HCT116 (cell line): ENCODE measurements around the gene STARD6. TPM values are rescaled to one million over a fixed set of nuclear protein-coding genes. Genes with fewer than 3 reads are reported as not detected.

Experiments used
- ATAC-seq: fragments of 200-7000 bp; cut with Tn5 transposase; 2 replicates; pipeline ENCODE4 v1.9.1; 2020; ENCODE audit warnings: mild to moderate bottlenecking, moderate library complexity
- BruUV-seq: library from RNA; stranded (reverse); fragments of 400-500 nt; replicated peaks from 2 replicates; lab custom pipeline; 2021; lab: Mats Ljungman, UMichigan
- CTCF ChIA-PET: fragments of 300-600 bp; sonication (Branson Sonifier 250); formaldehyde crosslinking; loops from one replicate; lab custom pipeline; 2021; ENCODE audit warnings: antibody characterized with exemption; lab: Charles Lee
- POLR2A ChIA-PET: fragments of 300-600, 350-600 bp; sonication (Branson Sonifier 250); formaldehyde crosslinking; loops from one replicate; lab custom pipeline; 2021; ENCODE audit warnings: antibody characterized with exemption; lab: Charles Lee
- RAD21 ChIA-PET, 2 experiments: fragments of 300-600 bp; sonication (Branson Sonifier 250); formaldehyde crosslinking; loops; one replicate each; lab custom pipeline; 2023; ENCODE audit warnings: low total read pairs in 2 of 2; ENCODE audit not compliant: uncharacterized antibody in 2 of 2, unreplicated experiment in 2 of 2, low non-redundant PET in 1 of 2; lab: Charles Lee
- DNase-seq: peaks from one replicate; pipeline ENCODE4 v3.0.0-alpha.2; 2010; ENCODE audit warnings: low read depth, low spot score
- H2AFZ ChIP-seq: fragments of 200-600 bp; shearing (Covaris generic), sonication (generic); 2 replicates; pipeline ENCODE4 v1.6.1; 2017; ENCODE audit warnings: low read depth, mixed run types, mixed read lengths, antibody characterized with exemption, low read length; ENCODE audit not compliant: poor library complexity, severe bottlenecking
- H3K27ac ChIP-seq: 2 replicates; pipeline ENCODE4 v1.5.1; 2012; ENCODE audit warnings: low read depth, low read length
- H3K27me3 ChIP-seq: fragments of 200-600 bp; sonication (generic); 2 replicates; pipeline ENCODE4 v1.6.1; 2016; ENCODE audit warnings: mixed run types, low read length, mixed read lengths; ENCODE audit not compliant: insufficient read depth
- H3K36me3 ChIP-seq, 2 experiments: fragments of 200-500 bp in 1 of 2; fragments of 200-600 bp in 1 of 2; sonication (Bioruptor generic) in 1 of 2; sonication (generic) in 1 of 2; 2 replicates each; pipeline versions ENCODE4 v1.5.1 to v1.6.1; 2014 to 2016; ENCODE audit warnings: low read length in 2 of 2, inconsistent platforms in 1 of 2, mixed read lengths in 1 of 2, mixed run types in 1 of 2; ENCODE audit not compliant: insufficient read depth in 2 of 2, control insufficient read depth in 1 of 2
- H3K4me1 ChIP-seq, 2 experiments: fragments of 200-600 bp in 1 of 2; sonication (generic) in 1 of 2; 2 replicates each; pipeline versions ENCODE4 v1.5.1 to v1.6.1; 2012 to 2017; ENCODE audit warnings: low read length in 2 of 2, inconsistent platforms in 1 of 2, mild to moderate bottlenecking in 1 of 2, mixed read lengths in 1 of 2, mixed run types in 1 of 2, moderate library complexity in 1 of 2; ENCODE audit not compliant: insufficient read depth in 2 of 2, control insufficient read depth in 1 of 2
- H3K4me2 ChIP-seq: fragments of 200-600 bp; sonication (generic); 2 replicates; pipeline ENCODE4 v1.6.1; 2017; ENCODE audit warnings: mixed run types, low read length, mixed read lengths
- H3K4me3 ChIP-seq, 2 experiments: fragments of 200-600 bp in 1 of 2; sonication (generic) in 1 of 2; replicated peaks in 1 of 2; 2 replicates each; pipeline ENCODE4 v1.5.1; 2011 to 2016; ENCODE audit warnings: low read length in 2 of 2, control low read depth in 1 of 2, low read depth in 1 of 2, mild to moderate bottlenecking in 1 of 2, mixed read lengths in 1 of 2, mixed run types in 1 of 2
- H3K79me2 ChIP-seq: fragments of 200-600 bp; sonication (generic); 2 replicates; pipeline ENCODE4 v1.6.1; 2017; ENCODE audit warnings: mild to moderate bottlenecking, mixed run types, low read length, moderate library complexity, mixed read lengths; ENCODE audit not compliant: insufficient read depth
- H3K9ac ChIP-seq: fragments of 200-600 bp; sonication (generic); 2 replicates; pipeline ENCODE4 v1.6.1; 2016; ENCODE audit warnings: low read length, mixed read lengths
- H3K9me2 ChIP-seq: fragments of 200-600 bp; sonication (generic), shearing (Covaris generic); 2 replicates; pipeline ENCODE4 v1.6.1; 2017; ENCODE audit warnings: mixed run types, mild to moderate bottlenecking, moderate library complexity; ENCODE audit not compliant: insufficient read depth
- H3K9me3 ChIP-seq, 2 experiments: fragments of 200-500 bp in 1 of 2; fragments of 200-600 bp in 1 of 2; sonication (Bioruptor generic) in 1 of 2; sonication (generic) in 1 of 2; 2 replicates each; pipeline ENCODE4 v1.6.1; 2014 to 2017; ENCODE audit warnings: low read length in 2 of 2, mixed read lengths in 2 of 2, inconsistent platforms in 1 of 2, low read depth in 1 of 2, mild to moderate bottlenecking in 1 of 2, mixed run types in 1 of 2, moderate library complexity in 1 of 2; ENCODE audit not compliant: control insufficient read depth in 1 of 2, insufficient read depth in 1 of 2
- H4K20me1 ChIP-seq: fragments of 200-600 bp; sonication (generic), shearing (Covaris generic); 2 replicates; pipeline ENCODE4 v1.6.1; 2017; ENCODE audit warnings: mixed run types, mild to moderate bottlenecking, moderate library complexity; ENCODE audit not compliant: insufficient read depth
- CEBPB ChIP-seq: IDR thresholded peaks from 2 replicates; pipeline ENCODE4 v1.6.1; 2012; ENCODE audit warnings: low read depth
- ELF1 ChIP-seq: IDR thresholded peaks from 2 replicates; pipeline ENCODE4 v1.6.1; 2012; ENCODE audit warnings: low read depth, borderline replicate concordance
- EZH2phosphoT487 ChIP-seq: fragments of 200-600 bp; IDR thresholded peaks from 2 replicates; pipeline ENCODE4 v1.6.1; 2018; ENCODE audit warnings: antibody characterized with exemption, borderline replicate concordance
- FOSL1 ChIP-seq: IDR thresholded peaks from 2 replicates; pipeline ENCODE4 v1.6.1; 2012; ENCODE audit warnings: low read depth
- JUND ChIP-seq: IDR thresholded peaks from 2 replicates; pipeline ENCODE4 v1.6.1; 2012
- POLR2AphosphoS5 ChIP-seq: IDR thresholded peaks from 2 replicates; pipeline ENCODE4 v1.6.1; 2011; ENCODE audit warnings: mild to moderate bottlenecking, low read depth, low read length, moderate library complexity
- RAD21 ChIP-seq: IDR thresholded peaks from 2 replicates; pipeline ENCODE4 v1.6.1; 2012; ENCODE audit warnings: low read depth, mild to moderate bottlenecking
- SIN3A ChIP-seq: IDR thresholded peaks from 2 replicates; pipeline ENCODE4 v1.6.1; 2012; ENCODE audit warnings: low read depth
- SP1 ChIP-seq: IDR thresholded peaks from 2 replicates; pipeline ENCODE4 v1.6.1; 2012; ENCODE audit warnings: low read depth
- SRF ChIP-seq: IDR thresholded peaks from 2 replicates; pipeline ENCODE4 v1.6.1; 2012; ENCODE audit warnings: low read depth
- TCF7L2 ChIP-seq: IDR thresholded peaks from 2 replicates; pipeline ENCODE4 v1.7.0; 2011; ENCODE audit warnings: borderline replicate concordance, inconsistent platforms; ENCODE audit not compliant: insufficient read depth, insufficient read length; ENCODE audit errors: extremely low read depth
- YY1 ChIP-seq: IDR thresholded peaks from 2 replicates; pipeline ENCODE4 v1.6.1; 2011; ENCODE audit warnings: low read length, low read depth, moderate library complexity, mild to moderate bottlenecking; ENCODE audit not compliant: insufficient replicate concordance; ENCODE audit errors: extremely low read depth
- ZFX ChIP-seq: fragments of 450-650 bp; IDR thresholded peaks from 2 replicates; pipeline ENCODE4 v1.6.1; 2017
- intact Hi-C: fragments of 100-400 bp; cut with micrococcal nuclease; formaldehyde crosslinking; loops from 2 replicates; pipeline ENCODE4 v1.10.0; 2022
- total RNA-seq: library from RNA; stranded (reverse); gene quantifications from one replicate; pipeline ENCODE4 v1.2.1, GENCODE V29; 2021; ENCODE audit not compliant: unreplicated experiment
- TF ChIP-seq, protein P1 (sequence below): IDR thresholded peaks from 2 replicates; pipeline ENCODE4 v1.6.1; 2012; ENCODE audit warnings: low read depth
- TF ChIP-seq, protein P2 (sequence below): IDR thresholded peaks from 2 replicates; pipeline ENCODE4 v1.6.1; 2012
- TF ChIP-seq, protein P3 (sequence below), 3 experiments: fragments of 200-600 bp in 1 of 3; sonication (generic) in 1 of 3; IDR thresholded peaks in 2 of 3; conservative IDR thresholded peaks in 1 of 3; 2 replicates each; pipeline ENCODE4 v1.5.1; 2012 to 2017; ENCODE audit warnings: low read depth in 2 of 3, low read length in 2 of 3, antibody characterized with exemption in 1 of 3, borderline replicate concordance in 1 of 3, control low read depth in 1 of 3, mild to moderate bottlenecking in 1 of 3, mixed read lengths in 1 of 3, mixed run types in 1 of 3, moderate library complexity in 1 of 3; ENCODE audit not compliant: insufficient read depth in 1 of 3

Gene STARD6
- total RNA-seq, 1 experiment from 2014 or later: not detected

DNA sequence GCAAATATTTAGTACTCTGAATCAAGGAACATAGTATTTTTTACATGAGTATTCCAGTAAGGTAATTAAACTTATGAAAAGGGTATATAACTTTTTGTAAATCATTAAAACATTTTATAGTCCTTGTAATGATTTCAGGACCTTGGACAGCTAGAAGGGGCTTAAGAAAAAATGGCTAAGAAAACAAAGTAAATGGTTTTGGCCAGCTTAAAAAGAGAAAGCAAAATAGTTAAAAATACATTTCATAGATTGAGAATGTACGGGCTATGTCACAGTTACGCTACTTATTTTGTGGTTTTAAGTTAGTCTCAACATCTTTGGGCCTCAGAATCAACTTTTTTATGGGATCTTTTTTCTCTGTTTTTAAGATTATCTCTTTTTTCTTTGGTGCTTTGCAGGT lies 61.6 kb downstream of the STARD6 start:
- POLR2A ChIA-PET: no interaction called here
- no peaks in the 10 kb centered on the region for H3K79me2 ChIP-seq
- no peak overlapping the region for H3K27ac ChIP-seq
- H3K9me2 ChIP-seq: no peaks in the 10 kb centered on the region
- CTCF ChIA-PET: no interaction called here
- no peaks in the 10 kb centered on the region for H3K4me1 ChIP-seq
- no peak overlapping the region for H3K9ac ChIP-seq
- ATAC-seq (no peak), DNase-seq (no peak)
- peaks cover 0 to 5% of the 10 kb centered on the region in 2 experiments; a peak in 2 of 4 replicates for H3K36me3 ChIP-seq
- no peak for TF ChIP-seq YY1
- TF ChIP-seq, protein P1, sequence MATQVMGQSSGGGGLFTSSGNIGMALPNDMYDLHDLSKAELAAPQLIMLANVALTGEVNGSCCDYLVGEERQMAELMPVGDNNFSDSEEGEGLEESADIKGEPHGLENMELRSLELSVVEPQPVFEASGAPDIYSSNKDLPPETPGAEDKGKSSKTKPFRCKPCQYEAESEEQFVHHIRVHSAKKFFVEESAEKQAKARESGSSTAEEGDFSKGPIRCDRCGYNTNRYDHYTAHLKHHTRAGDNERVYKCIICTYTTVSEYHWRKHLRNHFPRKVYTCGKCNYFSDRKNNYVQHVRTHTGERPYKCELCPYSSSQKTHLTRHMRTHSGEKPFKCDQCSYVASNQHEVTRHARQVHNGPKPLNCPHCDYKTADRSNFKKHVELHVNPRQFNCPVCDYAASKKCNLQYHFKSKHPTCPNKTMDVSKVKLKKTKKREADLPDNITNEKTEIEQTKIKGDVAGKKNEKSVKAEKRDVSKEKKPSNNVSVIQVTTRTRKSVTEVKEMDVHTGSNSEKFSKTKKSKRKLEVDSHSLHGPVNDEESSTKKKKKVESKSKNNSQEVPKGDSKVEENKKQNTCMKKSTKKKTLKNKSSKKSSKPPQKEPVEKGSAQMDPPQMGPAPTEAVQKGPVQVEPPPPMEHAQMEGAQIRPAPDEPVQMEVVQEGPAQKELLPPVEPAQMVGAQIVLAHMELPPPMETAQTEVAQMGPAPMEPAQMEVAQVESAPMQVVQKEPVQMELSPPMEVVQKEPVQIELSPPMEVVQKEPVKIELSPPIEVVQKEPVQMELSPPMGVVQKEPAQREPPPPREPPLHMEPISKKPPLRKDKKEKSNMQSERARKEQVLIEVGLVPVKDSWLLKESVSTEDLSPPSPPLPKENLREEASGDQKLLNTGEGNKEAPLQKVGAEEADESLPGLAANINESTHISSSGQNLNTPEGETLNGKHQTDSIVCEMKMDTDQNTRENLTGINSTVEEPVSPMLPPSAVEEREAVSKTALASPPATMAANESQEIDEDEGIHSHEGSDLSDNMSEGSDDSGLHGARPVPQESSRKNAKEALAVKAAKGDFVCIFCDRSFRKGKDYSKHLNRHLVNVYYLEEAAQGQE: peak; percentile 57
- intact Hi-C loops: no loop called here
- no peak overlapping the region for H2AFZ ChIP-seq
- RAD21 ChIA-PET: no interaction called here
- 0 out of 4 replicates have a peak, but pooled peaks cover 0 to 3% of the 10 kb centered on the region in 2 experiments for H3K9me3 ChIP-seq
- H3K4me2 ChIP-seq: no peak overlapping the region
- no TSS peak for BruUV-seq
- no peak overlapping the region for H3K4me3 ChIP-seq
- no peaks in the 10 kb centered on the region for H3K27me3 ChIP-seq
- H4K20me1 ChIP-seq: no peaks in the 10 kb centered on the region

DNA sequence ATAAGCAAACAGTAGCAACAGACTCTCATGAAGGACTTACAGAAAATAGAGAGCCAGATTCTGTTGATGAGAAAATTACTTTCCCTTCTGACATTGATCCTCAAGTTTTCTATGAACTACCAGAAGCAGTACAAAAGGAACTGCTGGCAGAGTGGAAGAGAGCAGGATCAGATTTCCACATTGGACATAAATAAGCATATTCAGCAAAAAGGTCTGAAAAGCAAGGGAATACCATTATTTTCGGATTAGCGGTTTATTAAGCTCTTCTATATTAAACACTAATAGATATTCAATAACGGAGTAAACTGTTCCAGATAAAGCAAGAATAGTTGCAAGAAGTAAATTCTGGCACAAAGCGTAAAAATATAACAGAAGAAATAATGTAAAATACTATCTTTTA lies 63.4 kb downstream of the STARD6 start:
- no peak overlapping the region for H3K4me2 ChIP-seq
- TF ChIP-seq EZH2phosphoT487: no peak
- no peak for TF ChIP-seq SRF
- no peak for TF ChIP-seq SP1
- no peak for TF ChIP-seq SIN3A
- no peak for TF ChIP-seq RAD21
- no peak for TF ChIP-seq ELF1
- TF ChIP-seq, protein P2, sequence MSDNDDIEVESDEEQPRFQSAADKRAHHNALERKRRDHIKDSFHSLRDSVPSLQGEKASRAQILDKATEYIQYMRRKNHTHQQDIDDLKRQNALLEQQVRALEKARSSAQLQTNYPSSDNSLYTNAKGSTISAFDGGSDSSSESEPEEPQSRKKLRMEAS: no peak
- no peak for TF ChIP-seq FOSL1
- TF ChIP-seq ZFX: no peak
- no peak for TF ChIP-seq CEBPB
- TF ChIP-seq JUND: no peak
- TF ChIP-seq POLR2AphosphoS5: no peak
- TF ChIP-seq, protein P3, sequence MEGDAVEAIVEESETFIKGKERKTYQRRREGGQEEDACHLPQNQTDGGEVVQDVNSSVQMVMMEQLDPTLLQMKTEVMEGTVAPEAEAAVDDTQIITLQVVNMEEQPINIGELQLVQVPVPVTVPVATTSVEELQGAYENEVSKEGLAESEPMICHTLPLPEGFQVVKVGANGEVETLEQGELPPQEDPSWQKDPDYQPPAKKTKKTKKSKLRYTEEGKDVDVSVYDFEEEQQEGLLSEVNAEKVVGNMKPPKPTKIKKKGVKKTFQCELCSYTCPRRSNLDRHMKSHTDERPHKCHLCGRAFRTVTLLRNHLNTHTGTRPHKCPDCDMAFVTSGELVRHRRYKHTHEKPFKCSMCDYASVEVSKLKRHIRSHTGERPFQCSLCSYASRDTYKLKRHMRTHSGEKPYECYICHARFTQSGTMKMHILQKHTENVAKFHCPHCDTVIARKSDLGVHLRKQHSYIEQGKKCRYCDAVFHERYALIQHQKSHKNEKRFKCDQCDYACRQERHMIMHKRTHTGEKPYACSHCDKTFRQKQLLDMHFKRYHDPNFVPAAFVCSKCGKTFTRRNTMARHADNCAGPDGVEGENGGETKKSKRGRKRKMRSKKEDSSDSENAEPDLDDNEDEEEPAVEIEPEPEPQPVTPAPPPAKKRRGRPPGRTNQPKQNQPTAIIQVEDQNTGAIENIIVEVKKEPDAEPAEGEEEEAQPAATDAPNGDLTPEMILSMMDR (IDR thresholded peaks at IDR 0.05 in 2 of 3, conservative IDR thresholded peaks at IDR 0.05 in 1 of 3; ENCODE audit: borderline replicate concordance in 1 of 3, insufficient read depth in 1 of 3, low read depth in 2 of 3, low read length in 2 of 3): no peak
- TF ChIP-seq TCF7L2: no peak
- no peak for DNase-seq
- no peaks in the 10 kb centered on the region for H3K4me1 ChIP-seq
- no peaks in the 10 kb centered on the region for H4K20me1 ChIP-seq
- RAD21 ChIA-PET: no interaction called here
- no peak overlapping the region for H2AFZ ChIP-seq
- H3K27ac ChIP-seq: no peak overlapping the region
- no peaks in the 10 kb centered on the region for H3K79me2 ChIP-seq
- no peaks in the 10 kb centered on the region for H3K27me3 ChIP-seq
- no peaks in the 10 kb centered on the region for H3K9me2 ChIP-seq
- no peak overlapping the region for H3K4me3 ChIP-seq
- peaks cover 2 to 5% of the 10 kb centered on the region in 2 experiments; a peak in 3 of 4 replicates for H3K36me3 ChIP-seq
- POLR2A ChIA-PET: no interaction called here
- no peaks in the 10 kb centered on the region for H3K9me3 ChIP-seq
- CTCF ChIA-PET: no interaction called here
- H3K9ac ChIP-seq: no peak overlapping the region
- intact Hi-C loops: no loop called here
- no TSS peak for BruUV-seq
- no peak for ATAC-seq
